Superior temporal gyrus (tissue), 1 donor: Measurements from ENCODE around the gene PFN2.
"Not testable (repeated sequence)": the region's sequence is repeated elsewhere in the genome, so short reads cannot be mapped to it uniquely, and the experiment has no call there.

Source experiments
- DNase-seq: peaks from one replicate; pipeline ENCODE4 v3.0.0-alpha.2; 2016; ENCODE audit errors: extremely low spot score

Gene PFN2, protein sequence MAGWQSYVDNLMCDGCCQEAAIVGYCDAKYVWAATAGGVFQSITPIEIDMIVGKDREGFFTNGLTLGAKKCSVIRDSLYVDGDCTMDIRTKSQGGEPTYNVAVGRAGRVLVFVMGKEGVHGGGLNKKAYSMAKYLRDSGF

DNA sequence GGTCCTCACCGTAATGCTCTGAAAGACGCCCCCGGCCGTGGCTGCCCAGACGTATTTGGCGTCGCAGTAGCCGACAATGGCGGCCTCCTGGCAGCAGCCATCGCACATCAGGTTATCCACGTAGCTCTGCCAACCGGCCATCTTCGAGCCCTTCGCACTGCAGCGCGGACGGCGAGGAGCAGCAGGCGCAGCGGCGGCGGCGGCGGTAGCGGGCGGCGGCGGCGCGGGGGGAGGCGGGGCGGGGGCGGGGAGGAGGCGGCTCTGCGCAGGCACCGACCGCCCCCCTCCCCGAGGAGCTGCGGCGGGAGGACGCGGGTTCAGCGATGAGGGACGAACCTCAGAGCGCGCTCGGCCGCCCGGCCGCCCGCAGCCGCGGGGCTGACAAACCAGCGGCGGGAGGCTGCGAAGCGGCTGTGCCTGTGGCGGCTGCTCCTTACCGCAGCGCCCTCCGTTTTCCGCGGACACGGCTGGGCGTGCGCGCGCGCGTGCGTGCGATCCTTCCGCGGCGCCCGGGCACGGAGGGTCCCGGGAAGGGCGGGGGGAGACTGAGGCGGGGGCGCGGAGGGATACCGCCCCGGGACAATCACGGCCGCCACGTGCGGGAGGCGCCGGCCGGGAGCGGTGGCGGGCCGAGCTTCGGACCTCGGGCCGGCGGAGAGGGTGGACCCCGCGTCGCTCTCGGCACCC lies at the start of gene PFN2:
PFN2 (minus strand) TSS at position 180 of the 687 bp plus-strand sequence; CDS start at position 141, 39 bp downstream.
- DNase-seq: no peak

DNA sequence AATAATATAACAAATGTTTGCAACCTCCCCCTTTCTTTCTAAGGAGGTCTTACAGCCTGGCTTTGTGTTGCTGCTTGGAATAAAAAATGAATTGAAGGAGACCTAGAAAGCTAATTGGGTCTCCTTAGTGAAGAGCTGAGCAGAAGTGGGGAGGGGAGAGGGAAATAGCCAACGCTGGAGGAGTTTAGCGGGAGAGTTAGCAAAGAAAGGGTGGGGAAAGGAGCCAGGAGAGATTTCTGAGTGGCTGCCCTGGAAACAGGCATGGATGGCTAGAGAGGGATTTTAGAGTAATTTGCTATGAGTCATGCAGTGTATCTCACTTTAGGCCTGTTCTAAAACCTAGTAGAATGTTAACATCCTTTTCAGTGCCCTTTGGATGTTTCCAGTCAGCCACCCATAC lies 45.2 kb upstream of the PFN2 start:
- DNase-seq: no peak

DNA sequence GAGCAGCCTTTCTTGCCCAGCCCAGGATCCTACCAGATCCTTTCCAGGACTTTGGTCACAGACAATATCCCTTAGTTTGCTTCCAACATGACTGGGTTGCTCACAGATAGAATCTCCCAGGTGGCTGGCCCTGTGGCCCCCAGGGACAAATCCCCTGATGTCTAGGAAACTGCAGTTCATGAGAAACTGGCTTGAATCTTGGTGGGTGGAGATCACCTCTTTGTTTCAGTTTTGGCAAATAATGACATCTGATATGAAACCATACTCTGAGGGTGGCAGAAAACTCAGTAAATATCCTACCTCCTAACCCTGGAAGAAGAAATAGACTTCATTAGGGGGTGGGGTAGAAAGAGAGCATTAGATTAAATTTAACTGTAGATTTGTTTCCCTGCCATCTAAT lies 44.1 kb upstream of the PFN2 start:
- no peak for DNase-seq

DNA sequence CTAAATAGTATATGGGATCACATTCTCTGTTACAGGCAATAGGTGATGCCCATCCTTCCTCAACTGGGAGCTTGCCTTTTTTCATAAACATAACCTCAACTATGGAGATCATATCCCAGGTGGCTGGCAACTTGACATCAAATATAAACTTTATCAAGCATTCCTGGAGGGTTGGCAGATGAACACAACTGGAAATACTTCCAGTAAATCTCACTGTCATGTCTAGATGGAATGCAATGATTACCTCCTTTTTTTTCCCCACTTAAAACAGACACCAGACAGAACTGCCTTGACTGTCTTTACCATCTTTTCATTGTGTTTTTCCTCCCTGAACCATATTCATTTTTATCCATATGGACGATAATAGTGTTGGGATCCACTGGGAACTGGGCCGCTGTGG lies 43.1 kb upstream of the PFN2 start:
- DNase-seq: no peak

DNA sequence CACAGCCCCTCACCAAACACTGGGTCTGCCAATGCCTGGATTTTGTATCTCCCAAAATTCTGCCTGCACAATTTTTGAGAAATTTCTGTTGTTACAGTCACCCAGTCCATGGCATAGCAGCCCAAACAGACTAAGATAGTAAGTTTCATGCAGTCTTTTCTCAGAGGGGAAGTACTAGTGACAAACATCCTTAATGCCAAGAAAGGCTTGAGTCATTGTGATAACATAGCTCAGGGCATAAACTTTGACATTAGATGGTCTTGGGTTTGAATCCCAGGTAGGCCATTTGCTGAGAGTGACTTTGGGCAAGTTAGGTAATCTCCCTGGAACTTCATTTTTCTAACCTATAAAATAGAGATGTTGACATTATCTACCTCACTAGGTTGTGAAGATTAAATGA lies 36.1 kb upstream of the PFN2 start:
- no peak for DNase-seq

DNA sequence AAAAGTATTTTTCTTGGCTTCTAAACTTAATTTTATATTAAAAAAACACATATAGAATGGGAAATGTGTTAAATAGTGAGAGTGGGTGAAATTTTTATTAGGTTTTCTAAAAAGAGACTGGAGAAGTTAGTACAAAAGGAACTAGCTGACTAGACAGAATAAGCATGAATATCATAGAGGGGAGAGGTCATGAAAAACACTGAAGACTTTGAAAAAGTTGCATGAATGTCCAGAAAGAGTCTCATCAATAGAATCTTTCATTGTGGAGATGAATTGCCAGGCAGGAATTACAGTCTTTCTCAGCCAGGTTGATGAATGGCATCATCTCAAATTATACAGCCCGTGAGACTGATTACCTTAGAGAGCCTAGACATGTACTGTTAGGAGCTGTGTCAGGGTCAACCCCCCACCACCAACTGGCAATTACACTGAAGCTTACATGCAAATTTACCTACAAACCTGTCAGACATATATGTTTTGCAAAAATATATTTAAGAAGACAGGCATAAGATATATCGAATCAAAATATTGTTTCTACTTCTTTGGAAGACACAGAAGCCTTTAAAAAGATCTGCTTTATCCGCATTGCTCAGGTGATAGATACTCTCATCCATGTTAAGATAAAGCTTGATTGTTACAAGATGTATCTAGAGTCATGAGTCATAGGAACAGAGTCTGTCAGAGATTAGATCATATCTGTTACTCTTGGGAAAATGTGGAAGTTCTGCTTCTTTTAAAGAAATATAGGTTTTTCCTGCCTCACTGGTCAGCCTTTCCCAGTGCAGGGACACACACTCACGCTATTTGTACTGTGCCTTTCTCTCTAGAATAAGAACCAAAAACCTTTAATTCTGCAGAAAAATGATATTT lies 34.8 kb upstream of the PFN2 start:
- DNase-seq: peak; percentile 20

DNA sequence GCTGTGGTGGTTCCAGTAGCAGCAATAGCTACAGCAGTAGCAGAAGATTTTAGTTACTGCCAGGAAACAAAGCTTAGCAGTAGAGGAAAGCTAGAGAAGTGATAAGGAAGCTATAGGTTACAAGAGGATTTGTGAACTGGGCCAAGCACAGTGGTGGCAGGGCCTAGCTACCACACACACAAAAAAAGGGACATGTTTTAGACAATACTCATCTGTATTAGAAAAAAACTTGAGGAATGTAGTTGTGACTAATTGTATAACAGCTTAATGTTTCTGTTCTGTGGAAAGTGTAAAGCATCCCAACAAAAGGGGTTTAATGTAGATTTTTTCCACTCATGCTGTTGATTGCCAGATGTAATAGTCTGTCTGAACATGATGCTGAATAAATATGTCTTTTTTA lies 29.9 kb upstream of the PFN2 start:
- no peak for DNase-seq

DNA sequence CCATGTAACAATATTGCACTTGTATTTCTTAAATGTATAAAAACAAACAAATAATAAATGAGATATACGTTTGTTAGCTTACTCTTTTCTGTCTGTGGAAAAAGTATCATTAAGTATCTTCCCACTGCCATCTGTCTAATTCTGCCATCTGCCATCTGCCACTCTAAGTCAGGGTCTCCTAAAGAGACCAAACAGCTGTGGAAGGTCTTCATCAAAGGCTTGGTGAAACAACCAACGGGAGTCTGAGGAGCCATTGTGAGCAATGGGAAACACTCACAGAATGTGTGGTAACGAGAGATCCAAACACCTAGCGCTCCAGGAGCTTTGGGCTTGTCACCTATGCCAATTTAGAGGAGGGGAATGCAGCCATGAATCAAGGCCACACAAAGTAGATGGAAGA lies 28.7 kb upstream of the PFN2 start:
- DNase-seq: no peak

DNA sequence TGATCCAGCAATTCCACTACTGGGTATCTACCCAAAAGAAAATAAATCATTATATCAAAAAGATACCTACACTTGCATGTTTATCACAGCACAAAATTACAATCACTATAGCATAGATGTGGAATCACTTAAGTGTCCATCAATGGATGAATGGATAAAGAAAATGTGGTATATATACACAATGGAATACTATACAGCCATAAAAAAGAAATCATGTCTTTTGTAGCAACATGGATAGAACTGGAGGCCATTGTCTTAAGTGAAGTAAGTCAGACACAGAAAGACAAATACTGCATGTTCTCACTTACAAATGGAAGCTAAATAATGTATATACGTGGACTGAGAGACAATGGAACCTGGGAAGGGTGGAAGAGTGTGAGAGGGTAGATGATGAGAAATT lies 28.3 kb upstream of the PFN2 start:
- DNase-seq: no peak

DNA sequence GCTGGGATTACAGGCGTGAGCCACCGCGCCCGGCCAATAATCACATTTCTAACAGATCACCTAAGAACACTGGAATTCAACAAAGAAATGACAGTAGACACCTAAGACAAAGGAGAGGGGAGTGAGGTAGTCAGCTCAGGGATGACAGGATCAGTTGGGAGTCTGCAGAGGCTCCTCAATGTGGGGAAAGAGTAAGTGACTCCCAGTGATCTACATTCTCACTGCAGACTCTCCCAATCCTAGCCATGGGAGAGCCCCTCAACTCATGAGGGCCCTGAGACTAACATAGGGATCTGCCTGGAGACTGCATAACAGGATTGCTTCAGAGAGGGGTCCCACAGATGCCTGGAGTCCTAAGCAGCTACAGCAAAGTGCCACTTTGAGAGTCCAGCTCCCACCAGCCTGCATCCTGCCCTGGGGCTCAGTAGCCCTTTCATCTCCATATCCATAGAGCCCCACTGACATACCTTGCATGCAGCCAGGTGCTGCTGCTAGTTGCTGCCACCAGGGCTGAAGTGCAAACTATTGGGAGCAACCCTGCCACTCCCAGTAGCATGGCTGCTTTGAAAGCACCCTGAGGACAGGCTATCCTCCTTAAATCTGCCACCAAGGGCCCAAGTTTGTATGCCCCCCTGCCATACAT lies 21.8 kb upstream of the PFN2 start:
- no peak for DNase-seq

DNA sequence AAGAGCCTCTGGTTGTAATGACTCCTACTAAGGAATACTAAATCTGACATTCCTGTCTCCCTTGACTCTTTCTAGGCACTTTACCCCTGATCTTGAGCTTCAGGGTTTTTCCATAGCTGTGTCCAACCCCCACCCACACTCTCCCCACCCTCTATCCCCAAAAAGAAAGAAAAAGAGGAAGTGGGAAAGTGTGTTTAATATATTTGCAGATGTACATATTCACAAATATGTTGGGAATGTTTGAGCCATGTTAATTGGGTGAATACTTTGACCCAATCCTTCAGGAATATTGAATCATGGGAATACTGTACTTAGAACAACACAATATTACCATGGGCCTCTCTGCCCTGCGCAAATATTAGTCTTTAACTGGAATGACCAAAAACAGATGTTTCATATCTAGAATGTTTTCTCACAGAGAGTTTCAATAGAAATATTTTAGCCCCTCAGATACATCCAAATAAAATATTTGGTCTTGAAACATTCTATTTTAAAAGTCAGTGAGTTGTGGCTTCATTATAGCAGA lies 19.8 kb upstream of the PFN2 start:
- no peak for DNase-seq

DNA sequence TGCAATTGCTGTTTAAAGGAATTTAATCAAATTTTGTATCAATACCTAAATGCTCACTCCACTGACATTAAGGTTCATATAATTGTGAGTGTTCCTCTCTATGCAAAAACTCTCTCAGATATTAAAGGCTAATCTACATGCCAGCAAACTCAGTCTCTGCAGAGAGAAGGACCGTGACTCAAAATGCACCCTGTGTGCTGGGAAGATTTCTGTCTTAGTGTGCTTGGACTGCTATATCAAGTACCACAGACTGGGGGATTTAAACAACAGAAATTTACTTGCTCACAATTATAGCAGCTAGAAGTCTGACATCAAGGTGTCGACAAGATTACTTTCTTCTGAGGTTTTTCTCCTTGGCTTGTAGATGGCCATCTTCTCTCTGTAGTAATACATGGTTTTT lies 18.6 kb upstream of the PFN2 start:
- DNase-seq: no peak

DNA sequence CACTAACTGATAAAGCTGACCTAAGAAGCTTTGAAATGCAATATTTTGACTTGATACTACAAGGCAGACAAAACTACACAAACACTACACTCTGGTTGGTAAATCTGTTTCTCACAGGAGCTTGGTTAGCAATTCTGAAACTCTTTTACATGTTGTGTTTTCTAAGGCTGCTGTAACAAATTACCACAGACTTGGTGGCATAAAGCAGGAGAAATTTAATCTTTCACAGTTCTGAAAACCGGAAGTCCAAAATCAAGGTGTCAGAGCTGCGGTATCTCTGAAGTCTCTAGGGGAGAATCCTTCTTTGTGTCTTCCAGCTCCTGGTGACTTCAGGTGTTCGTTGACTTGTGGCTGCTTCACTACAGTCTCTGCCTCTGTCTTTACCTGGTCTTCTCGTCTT lies 12.9 kb upstream of the PFN2 start:
- DNase-seq: no peak

DNA sequence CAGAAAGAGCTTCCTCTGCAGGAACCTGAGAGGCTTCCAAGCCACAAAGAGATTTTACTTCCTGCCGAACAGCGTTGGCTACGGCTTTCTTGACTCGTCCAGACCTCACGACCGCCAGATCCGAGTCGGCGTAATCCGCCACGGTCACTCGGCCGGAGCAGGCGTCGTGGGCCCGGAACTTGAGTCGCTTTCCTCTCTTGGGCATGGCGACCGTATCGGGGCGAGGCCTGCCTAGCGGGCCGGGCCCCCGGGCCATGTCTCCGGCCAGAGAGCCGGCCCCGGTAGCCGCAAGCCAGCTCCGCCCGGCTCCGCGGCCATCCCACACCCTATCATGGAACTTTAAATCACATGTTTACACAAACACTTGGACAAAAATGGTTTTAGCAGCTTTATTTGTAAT lies 12.4 kb upstream of the PFN2 start:
- not testable (repeated sequence) for DNase-seq

DNA sequence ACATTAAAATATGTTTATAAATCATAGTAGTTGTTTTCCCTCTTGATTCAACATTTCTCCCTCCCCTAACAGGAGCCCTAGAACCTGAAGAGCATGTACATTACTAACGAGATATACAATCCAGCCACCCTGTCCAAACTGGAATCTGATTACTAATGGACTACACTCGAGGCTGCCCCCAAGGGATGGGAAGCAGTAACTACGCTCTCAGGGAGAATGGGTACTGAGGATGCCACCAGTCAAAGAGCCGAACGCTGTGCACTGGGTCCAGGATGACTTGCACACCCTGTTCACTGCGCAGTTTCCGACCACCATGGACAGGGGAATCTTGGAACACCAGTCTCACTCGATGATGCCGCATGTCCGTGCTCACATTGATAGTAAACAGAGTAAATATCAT lies 11.3 kb upstream of the PFN2 start:
- not testable (repeated sequence) for DNase-seq

DNA sequence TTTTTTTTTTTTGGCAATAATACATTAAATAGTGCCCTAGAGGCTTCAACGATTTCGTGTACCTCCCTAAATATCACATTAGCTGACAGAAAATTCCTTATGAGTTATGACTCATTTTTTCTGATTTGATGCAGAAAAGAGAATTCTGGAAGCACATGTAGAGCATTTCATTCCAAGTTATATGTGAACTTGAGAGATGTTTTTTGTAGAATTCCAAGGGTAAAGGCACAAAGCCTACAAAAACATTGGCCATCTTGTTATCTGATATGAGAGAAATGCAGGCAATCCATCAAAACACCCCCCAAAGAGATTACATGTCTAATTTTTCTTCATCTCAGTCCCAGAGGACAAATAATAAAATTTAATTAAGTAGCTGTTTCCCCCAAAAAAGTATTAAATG lies 6.7 kb upstream of the PFN2 start:
- DNase-seq: no peak

DNA sequence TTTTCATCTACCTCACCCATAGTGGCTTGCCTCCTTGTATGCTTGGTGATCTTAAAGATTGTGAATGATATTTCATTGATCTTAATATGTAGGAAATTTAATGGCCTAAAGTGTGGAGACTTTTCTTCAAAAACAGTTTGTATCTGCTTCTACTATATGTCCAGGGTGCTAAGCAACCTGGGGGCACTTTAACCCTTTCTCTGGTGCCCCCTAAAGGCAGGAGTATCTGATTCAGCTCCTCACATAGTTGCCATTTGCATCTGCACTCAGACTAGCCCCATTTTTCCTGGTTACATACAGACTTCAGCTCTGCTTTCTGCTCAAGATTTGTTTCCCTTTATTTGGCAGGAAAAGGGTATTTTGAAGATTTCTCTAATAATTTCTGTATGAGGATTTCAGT lies 5.2 kb upstream of the PFN2 start:
- no peak for DNase-seq

DNA sequence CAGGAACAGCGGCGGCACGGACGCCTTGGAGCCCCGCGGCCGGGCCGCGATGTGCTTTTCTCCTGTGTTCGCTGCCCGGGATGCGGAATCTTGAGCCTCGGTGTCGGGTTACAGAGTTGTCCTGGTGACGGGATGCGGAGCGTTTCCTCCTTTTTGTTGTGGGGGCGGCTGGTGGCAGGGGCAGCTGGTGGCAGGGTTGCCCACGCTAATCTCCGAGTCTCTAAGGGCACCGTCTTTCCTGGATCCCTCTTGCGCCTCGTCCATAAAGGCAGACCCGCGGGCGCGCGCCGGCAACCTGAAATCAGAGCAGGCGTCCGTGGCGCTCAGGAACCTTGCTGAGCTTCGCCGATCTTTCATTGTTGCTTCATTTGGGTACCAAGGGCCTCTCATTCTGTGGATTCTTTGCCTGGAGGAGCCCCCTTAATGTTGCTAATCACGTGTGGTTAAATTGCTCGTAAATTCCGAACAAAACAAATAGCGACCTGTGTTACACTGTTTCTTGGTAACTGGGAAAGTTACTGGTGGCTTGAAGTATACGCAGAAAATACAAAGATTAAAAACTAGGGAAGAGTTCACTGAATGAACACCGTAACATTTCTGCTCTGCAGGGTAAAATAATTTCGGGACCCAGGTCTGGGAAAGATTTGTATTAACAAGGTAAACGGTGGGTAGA lies 844 bp upstream of the PFN2 start:
- DNase-seq: peak; percentile 64

DNA sequence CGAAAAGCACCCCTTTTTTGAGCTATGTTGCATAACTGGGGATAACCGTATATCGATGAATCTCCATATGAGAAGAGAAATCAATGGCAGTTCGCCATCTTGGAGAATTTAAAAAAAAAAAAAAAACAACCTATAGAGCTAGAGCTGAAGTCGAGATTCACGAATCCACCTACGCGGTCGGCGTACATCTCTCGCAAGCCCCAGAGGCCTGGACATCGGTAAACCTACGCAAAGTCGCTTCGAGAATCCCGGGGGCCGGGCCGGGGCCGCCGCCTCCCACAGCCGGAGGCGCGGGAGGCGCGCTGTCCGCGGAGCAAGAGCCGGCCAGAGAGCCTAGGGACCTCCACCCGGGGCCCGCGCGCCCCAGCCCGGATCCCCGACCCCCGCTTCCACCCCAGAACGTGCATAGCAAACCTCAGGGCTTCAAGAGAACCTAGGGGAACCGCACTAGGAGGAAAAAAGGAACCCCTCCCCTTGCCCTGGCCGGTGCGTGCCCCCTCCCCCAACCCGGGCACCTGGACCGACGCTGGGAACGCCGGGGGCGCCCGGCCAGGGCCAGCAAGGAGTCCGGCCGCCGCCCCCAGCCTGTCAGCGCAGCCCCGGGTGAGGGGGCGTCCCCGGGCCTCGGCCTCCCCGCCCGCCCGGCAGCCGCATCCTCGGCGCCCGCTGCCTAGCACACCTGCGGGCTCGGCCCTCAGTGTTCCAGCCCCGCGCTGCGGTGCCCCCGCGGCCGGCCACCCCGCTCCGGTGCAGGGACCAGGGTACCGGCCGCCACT lies 567 bp downstream of the PFN2 start:
- DNase-seq: peak; percentile 86

DNA sequence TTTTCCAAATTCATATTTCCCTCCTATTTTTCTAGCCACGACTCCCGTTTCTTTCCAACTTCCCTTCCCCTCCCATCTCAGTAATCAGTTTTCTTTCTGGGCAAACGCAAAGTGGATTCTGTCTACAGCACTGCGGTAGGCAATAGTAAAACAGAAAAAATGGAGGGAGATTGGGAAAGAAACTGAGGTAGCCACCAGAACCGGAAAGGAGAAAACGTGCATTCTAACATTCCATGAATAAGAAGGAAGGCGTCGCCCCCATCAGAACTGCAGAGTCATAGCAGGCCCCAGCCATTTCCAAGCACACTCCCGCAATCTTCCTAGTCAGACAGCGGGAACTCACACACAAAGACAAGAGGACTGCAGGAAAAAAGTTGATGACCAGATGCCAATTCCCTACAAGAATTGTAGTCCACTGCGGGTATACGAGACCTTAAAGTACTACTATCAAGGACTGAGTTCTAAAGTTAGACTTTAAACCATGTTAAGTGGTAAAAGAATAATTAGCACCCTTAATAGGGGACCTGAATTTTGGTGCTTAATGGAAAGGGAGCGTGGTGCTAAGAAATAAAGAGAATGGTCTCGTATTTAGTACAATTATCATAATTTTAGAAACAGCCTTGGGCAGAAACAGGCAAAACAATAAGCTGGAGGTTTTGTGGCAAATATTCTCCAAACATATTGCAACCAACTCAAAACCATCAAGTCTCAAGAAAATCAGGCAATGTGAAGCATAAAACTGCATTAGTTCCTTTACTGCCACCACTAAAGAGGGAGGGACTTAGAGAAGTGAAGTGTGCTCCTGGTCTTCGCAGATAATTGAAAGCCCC lies 1.4 kb downstream of the PFN2 start:
- peak; percentile 87 for DNase-seq
